ENCODE results near the gene UBASH3A. TPM values are rescaled to one million over a fixed set of nuclear protein-coding genes. Genes with fewer than 3 reads are reported as not detected.

The UBASH3A gene
- total RNA-seq, 1 donor from 2014 or later = under 0.01 TPM

DNA sequence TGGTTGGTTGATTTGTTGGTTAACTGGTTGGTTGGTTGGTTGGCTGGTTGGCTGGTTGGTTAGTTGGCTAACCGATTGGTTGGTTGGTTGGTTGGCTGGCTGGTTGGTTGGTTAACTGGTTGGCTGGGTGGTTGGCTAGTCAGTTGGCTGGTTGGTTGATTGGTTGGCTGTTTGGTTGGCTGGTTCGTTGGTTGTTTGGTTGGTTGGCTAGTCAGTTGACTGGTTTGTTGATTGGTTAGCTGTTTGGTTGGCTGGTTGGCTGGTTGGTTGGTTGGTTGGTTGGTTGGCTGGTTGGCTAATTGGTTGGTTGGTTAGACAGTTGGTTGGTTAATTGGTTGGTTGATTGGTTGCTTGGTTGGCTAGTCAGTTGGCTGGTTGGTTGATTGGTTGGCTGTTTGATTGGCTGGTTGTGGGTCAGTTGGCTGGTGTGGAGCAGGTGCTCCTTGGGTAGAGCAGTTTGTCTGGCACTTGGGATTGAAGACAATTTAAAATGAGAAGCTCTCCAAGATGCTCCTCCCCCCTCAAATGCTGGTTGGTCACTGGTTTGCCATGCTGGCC is 85.4 kb downstream of the UBASH3A start:
- H3K4me1 ChIP-seq (ENCODE audit: control insufficient read depth in 3 of 3, insufficient read depth in 3 of 3, low read length in 3 of 3) = no peaks in the 10 kb centered on the region
- no peak overlapping the region for H3K9ac ChIP-seq (ENCODE audit: low read depth in 1 of 3, low read length in 3 of 3)
- peaks cover 0 to 7% (median 3%) of the 10 kb centered on the region in 3 donors for H3K27me3 ChIP-seq (ENCODE audit: control insufficient read depth in 3 of 3, insufficient read depth in 3 of 3, low read length in 3 of 3)
- no peak overlapping the region for H3K4me3 ChIP-seq (ENCODE audit: low read length in 3 of 3)
- H3K36me3 ChIP-seq (ENCODE audit: control insufficient read depth in 3 of 3, insufficient read depth in 3 of 3, low read length in 3 of 3) = no peaks in the 10 kb centered on the region
- H3K9me3 ChIP-seq (ENCODE audit: control insufficient read depth in 3 of 3, low read length in 3 of 3) = no peaks in the 10 kb centered on the region
- no peak overlapping the region for H3K27ac ChIP-seq (ENCODE audit: low read depth, low read length)

GRCh38 chr21:42489991-42490390 is 86.3 kb downstream of the UBASH3A start:
- Histone ChIP-seq H3K9me3 (ENCODE audit: control insufficient read depth in 3 of 3, low read length in 3 of 3) (no peaks in the 10 kb centered on the region), H3K27ac (ENCODE audit: low read depth, low read length) (no peak overlapping the region), H3K27me3 (ENCODE audit: control insufficient read depth in 3 of 3, insufficient read depth in 3 of 3, low read length in 3 of 3) (peaks cover 0 to 7% (median 3%) of the 10 kb centered on the region in 3 donors), H3K36me3 (ENCODE audit: control insufficient read depth in 3 of 3, insufficient read depth in 3 of 3, low read length in 3 of 3) (no peaks in the 10 kb centered on the region), H3K4me1 (ENCODE audit: control insufficient read depth in 3 of 3, insufficient read depth in 3 of 3, low read length in 3 of 3) (no peaks in the 10 kb centered on the region), H3K4me3 (ENCODE audit: low read length in 3 of 3) (no peak overlapping the region), H3K9ac (ENCODE audit: low read depth in 1 of 3, low read length in 3 of 3) (no peak overlapping the region)

GRCh38 chr21:42490720-42491119 is 87.0 kb downstream of the UBASH3A start:
- no peak overlapping the region for H3K9ac ChIP-seq (ENCODE audit: low read depth in 1 of 3, low read length in 3 of 3)
- H3K9me3 ChIP-seq (ENCODE audit: control insufficient read depth in 3 of 3, low read length in 3 of 3) = no peaks in the 10 kb centered on the region
- peaks cover 4 to 5% (median 5%) of the 10 kb centered on the region in 3 donors for H3K4me1 ChIP-seq (ENCODE audit: control insufficient read depth in 3 of 3, insufficient read depth in 3 of 3, low read length in 3 of 3)
- H3K27ac ChIP-seq (ENCODE audit: low read depth, low read length) = no peak overlapping the region
- peaks cover 0 to 6% (median 3%) of the 10 kb centered on the region in 3 donors for H3K27me3 ChIP-seq (ENCODE audit: control insufficient read depth in 3 of 3, insufficient read depth in 3 of 3, low read length in 3 of 3)
- H3K4me3 ChIP-seq (ENCODE audit: low read length in 3 of 3) = no peak overlapping the region
- H3K36me3 ChIP-seq (ENCODE audit: control insufficient read depth in 3 of 3, insufficient read depth in 3 of 3, low read length in 3 of 3) = no peaks in the 10 kb centered on the region

DNA sequence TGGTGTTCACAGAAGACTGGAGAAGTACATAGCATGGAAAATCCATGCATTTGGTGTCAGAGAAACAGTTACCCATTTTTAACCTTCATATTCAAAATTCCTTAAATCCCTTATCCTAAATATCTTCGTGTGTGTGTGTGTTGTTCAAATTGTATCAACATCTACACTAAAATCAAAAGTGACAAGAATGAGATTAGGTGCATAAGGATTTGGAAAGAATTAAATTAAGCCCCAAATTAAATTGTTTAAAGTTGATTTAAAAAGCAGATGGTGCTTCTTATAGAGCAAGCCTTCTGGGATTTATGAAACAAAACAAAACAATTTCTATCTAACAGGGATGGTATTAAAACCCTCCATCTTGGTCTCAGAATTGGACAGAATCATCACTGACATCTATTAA is 87.6 kb downstream of the UBASH3A start:
- H3K9ac ChIP-seq (ENCODE audit: low read depth in 1 of 3, low read length in 3 of 3) = no peak overlapping the region
- H3K27me3 ChIP-seq (ENCODE audit: control insufficient read depth in 3 of 3, insufficient read depth in 3 of 3, low read length in 3 of 3) = peaks cover 0 to 3% (median 2%) of the 10 kb centered on the region in 3 donors
- H3K36me3 ChIP-seq (ENCODE audit: control insufficient read depth in 3 of 3, insufficient read depth in 3 of 3, low read length in 3 of 3) = no peaks in the 10 kb centered on the region
- peaks cover 6 to 8% (median 8%) of the 10 kb centered on the region in 3 donors for H3K4me1 ChIP-seq (ENCODE audit: control insufficient read depth in 3 of 3, insufficient read depth in 3 of 3, low read length in 3 of 3)
- no peaks in the 10 kb centered on the region for H3K9me3 ChIP-seq (ENCODE audit: control insufficient read depth in 3 of 3, low read length in 3 of 3)
- H3K27ac ChIP-seq (ENCODE audit: low read depth, low read length) = no peak overlapping the region
- H3K4me3 ChIP-seq (ENCODE audit: low read length in 3 of 3) = no peak overlapping the region

DNA sequence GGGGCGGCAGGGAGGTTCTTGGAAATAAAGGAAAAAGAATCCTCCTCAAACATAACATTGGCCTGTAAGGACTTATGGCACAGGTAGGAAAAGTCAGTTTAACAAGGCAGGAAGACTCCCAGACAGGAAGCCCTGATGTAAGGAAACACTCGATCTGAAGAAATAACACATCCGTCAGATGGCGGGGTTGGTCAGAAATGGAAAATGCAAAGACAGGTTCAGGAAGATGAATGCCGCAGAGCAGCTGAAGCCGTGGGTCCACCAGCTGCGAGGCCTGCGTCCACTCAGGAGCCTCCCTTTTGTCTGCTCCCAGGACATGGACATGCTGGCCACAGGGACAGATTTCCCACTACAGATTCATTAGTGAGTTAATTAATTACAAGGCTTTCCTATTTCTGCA is 88.5 kb downstream of the UBASH3A start:
- no peak overlapping the region for H3K27ac ChIP-seq (ENCODE audit: low read depth, low read length)
- H3K9me3 ChIP-seq (ENCODE audit: control insufficient read depth in 3 of 3, low read length in 3 of 3) = no peaks in the 10 kb centered on the region
- peaks cover 0 to 2% (median 0%) of the 10 kb centered on the region in 3 donors for H3K27me3 ChIP-seq (ENCODE audit: control insufficient read depth in 3 of 3, insufficient read depth in 3 of 3, low read length in 3 of 3)
- no peak overlapping the region for H3K9ac ChIP-seq (ENCODE audit: low read depth in 1 of 3, low read length in 3 of 3)
- H3K36me3 ChIP-seq (ENCODE audit: control insufficient read depth in 3 of 3, insufficient read depth in 3 of 3, low read length in 3 of 3) = no peaks in the 10 kb centered on the region
- no peak overlapping the region for H3K4me3 ChIP-seq (ENCODE audit: low read length in 3 of 3)
- peaks cover 12 to 16% (median 13%) of the 10 kb centered on the region in 3 donors for H3K4me1 ChIP-seq (ENCODE audit: control insufficient read depth in 3 of 3, insufficient read depth in 3 of 3, low read length in 3 of 3)

DNA sequence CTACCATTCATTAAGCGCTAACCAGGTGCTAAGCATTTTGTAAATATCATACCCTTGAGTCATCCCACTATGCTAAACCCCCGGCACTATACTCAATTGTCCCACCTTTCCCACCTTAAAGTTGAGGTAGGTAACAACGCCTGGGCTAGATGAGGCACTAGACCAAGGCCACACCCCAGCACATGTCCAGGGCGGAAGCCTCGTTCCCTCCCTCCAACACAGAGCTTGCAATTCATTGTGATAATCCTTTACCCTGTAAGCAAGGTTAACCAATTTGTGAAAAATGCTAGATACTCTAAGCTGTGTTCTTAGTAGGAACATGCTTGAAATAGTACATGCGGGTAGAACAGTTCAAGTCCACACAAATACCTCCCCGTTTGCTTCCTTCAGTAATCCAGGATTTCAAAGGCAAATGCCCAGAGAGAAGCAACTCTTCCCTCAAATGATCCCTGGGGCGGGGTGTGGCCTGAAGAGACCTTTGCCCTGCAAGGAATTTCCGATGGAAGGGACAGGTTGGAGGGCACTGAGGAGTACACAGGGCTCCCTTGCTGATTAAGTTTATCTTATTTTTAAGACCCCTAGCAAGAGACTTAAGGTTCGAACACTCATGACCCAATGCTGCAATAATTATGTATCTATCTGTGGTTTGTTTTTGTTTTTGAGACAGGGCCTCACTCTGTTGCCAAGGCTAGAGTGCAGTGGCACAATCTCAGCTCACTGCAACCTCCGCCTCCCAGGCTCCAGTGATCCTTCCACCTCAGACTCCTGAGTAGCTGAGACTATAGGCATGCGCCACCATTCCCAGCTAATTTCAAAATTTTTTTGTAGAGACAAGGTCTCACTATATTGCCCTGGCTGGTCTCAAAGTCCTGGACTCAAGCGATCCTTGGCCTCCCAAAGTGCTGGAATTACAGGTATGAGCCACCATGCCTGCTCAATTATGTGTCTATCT is 89.7 kb downstream of the UBASH3A start:
- Histone ChIP-seq H3K36me3 (ENCODE audit: control insufficient read depth in 3 of 3, insufficient read depth in 3 of 3, low read length in 3 of 3) (no peaks in the 10 kb centered on the region), H3K9ac (ENCODE audit: low read depth in 1 of 3, low read length in 3 of 3) (no peak overlapping the region), H3K4me1 (ENCODE audit: control insufficient read depth in 3 of 3, insufficient read depth in 3 of 3, low read length in 3 of 3) (peaks cover 12 to 16% (median 13%) of the 10 kb centered on the region in 3 donors), H3K4me3 (ENCODE audit: low read length in 3 of 3) (no peak overlapping the region), H3K27me3 (ENCODE audit: control insufficient read depth in 3 of 3, insufficient read depth in 3 of 3, low read length in 3 of 3) (peaks cover 0 to 2% (median 0%) of the 10 kb centered on the region in 3 donors), H3K27ac (ENCODE audit: low read depth, low read length) (no peak overlapping the region), H3K9me3 (ENCODE audit: control insufficient read depth in 3 of 3, low read length in 3 of 3) (no peaks in the 10 kb centered on the region)

- Histone ChIP-seq H3K9ac (ENCODE audit: low read depth in 1 of 3, low read length in 3 of 3) (no peak overlapping the region), H3K27ac (ENCODE audit: low read depth, low read length) (no peak overlapping the region), H3K4me3 (ENCODE audit: low read length in 3 of 3) (no peak overlapping the region), H3K27me3 (ENCODE audit: control insufficient read depth in 3 of 3, insufficient read depth in 3 of 3, low read length in 3 of 3) (peaks cover 0 to 2% (median 0%) of the 10 kb centered on the region in 3 donors), H3K9me3 (ENCODE audit: control insufficient read depth in 3 of 3, low read length in 3 of 3) (no peaks in the 10 kb centered on the region), H3K36me3 (ENCODE audit: control insufficient read depth in 3 of 3, insufficient read depth in 3 of 3, low read length in 3 of 3) (no peaks in the 10 kb centered on the region), H3K4me1 (ENCODE audit: control insufficient read depth in 3 of 3, insufficient read depth in 3 of 3, low read length in 3 of 3) (peaks cover 12 to 16% (median 13%) of the 10 kb centered on the region in 3 donors)
Observed at GRCh38 chr21:42495027-42495426, 91.3 kb downstream of the UBASH3A start.

GRCh38 chr21:42495765-42496119 is 92.0 kb downstream of the UBASH3A start:
- peak overlapping the region; percentile 85 to 89 (median 89) for H3K4me3 ChIP-seq (ENCODE audit: low read length in 3 of 3)
- H3K27ac ChIP-seq (ENCODE audit: low read depth, low read length) = no peak overlapping the region
- H3K4me1 ChIP-seq (ENCODE audit: control insufficient read depth in 3 of 3, insufficient read depth in 3 of 3, low read length in 3 of 3) = peaks cover 12 to 16% (median 13%) of the 10 kb centered on the region in 3 donors
- no peaks in the 10 kb centered on the region for H3K36me3 ChIP-seq (ENCODE audit: control insufficient read depth in 3 of 3, insufficient read depth in 3 of 3, low read length in 3 of 3)
- no peaks in the 10 kb centered on the region for H3K9me3 ChIP-seq (ENCODE audit: control insufficient read depth in 3 of 3, low read length in 3 of 3)
- peak overlapping the region; percentile 63 to 97 (median 80) for H3K9ac ChIP-seq (ENCODE audit: low read depth in 1 of 3, low read length in 3 of 3)
- peaks cover 0 to 2% (median 0%) of the 10 kb centered on the region in 3 donors for H3K27me3 ChIP-seq (ENCODE audit: control insufficient read depth in 3 of 3, insufficient read depth in 3 of 3, low read length in 3 of 3)

- H3K9me3 ChIP-seq (ENCODE audit: control insufficient read depth in 3 of 3, low read length in 3 of 3) = no peaks in the 10 kb centered on the region
- H3K27me3 ChIP-seq (ENCODE audit: control insufficient read depth in 3 of 3, insufficient read depth in 3 of 3, low read length in 3 of 3) = peaks cover 0 to 2% (median 0%) of the 10 kb centered on the region in 3 donors
- H3K36me3 ChIP-seq (ENCODE audit: control insufficient read depth in 3 of 3, insufficient read depth in 3 of 3, low read length in 3 of 3) = no peaks in the 10 kb centered on the region
- peak within 1 kb of the TSS; percentile 90 to 97 (median 92) for H3K9ac ChIP-seq (ENCODE audit: low read depth in 1 of 3, low read length in 3 of 3)
- peaks cover 12 to 16% (median 13%) of the 10 kb centered on the region in 3 donors for H3K4me1 ChIP-seq (ENCODE audit: control insufficient read depth in 3 of 3, insufficient read depth in 3 of 3, low read length in 3 of 3)
- H3K27ac ChIP-seq (ENCODE audit: low read depth, low read length) = peak within 1 kb of the TSS; percentile 87
- peak within 1 kb of the TSS; percentile 86 to 89 (median 89) for H3K4me3 ChIP-seq (ENCODE audit: low read length in 3 of 3)
Observed at GRCh38 chr21:42496120-42496838, 92.6 kb downstream of the UBASH3A start, which contains the start of gene RSPH1. RSPH1 (minus strand) TSS chr21:42496224; CDS start chr21:42496186, 38 bp downstream.
